ENCODE results near the gene ABTB2.

ABTB2 gene

DNA sequence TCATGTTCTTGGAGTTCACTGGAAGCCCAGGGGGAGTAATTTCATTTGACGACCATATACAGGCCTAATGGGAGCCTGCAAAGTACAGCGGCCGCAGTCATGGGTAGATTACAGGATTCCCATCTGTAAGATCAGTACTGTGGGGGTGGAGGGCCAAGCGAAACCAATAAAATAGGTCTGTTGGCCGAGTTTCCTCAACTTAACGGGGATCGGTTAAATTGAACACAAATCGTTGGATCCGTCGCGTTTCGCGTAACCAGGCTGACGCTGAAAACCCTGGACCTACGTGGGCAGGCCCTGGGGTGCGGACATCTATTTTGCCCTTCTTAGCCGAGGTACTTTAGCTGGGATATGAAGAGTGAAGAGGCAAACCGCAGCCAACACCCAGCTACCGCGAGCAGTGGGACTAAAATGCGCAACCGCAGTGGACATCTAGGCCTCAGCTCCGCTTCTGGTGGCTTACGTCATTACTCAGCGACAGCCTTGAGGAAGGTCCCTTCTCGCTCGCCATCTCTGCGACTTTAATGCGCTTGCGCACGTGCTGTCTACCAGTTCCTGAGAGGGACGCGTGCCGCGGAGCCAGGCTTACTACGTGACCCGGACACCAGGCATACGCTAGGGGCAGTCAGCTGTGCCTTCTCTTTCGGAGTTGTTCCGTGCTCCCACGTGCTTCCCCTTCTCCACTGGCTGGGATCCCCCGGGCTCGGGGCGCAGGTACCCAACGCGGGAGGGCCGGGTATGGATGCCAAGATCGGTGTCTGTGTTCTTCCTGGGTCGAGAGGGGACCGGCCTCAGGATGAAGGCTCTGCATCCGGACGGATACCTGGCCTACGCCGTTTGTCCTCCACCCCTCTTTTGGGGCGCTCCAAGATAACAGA is 252.5 kb downstream of the ABTB2 start, which contains the start of gene NAT10:
Gene NAT10, plus strand, starts transcription at position 551 of the 878 bp plus-strand sequence. CDS start 2,597 bp downstream, outside the sequence.
- DNase-seq (ENCODE audit: low read depth) = peak; percentile 96

DNA sequence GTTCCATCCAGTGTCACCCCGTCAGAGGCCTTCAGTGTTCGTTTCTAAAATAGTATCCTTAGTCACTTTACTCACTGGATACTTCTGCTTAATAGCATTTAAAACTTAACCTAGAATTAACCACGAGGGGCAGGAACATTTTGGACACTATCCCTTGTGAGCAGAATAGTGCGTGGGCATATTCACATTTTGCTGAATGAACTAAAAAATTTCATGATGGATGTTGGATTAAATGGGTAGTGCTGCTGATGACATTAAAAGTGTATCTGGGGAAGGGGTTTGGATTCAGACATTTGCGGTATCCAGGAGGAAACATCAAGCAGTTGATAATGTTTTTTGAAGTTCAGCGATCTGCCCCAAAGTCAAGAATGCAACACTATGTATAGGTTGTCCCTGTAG is 253.1 kb downstream of the ABTB2 start:
- DNase-seq (ENCODE audit: low read depth) = no peak
